ENCODE measurements around the gene ATP5PO.
"Not testable (repeated sequence)": the region's sequence is repeated elsewhere in the genome, so short reads cannot be mapped to it uniquely, and the experiment has no call there.

Gene ATP5PO

DNA sequence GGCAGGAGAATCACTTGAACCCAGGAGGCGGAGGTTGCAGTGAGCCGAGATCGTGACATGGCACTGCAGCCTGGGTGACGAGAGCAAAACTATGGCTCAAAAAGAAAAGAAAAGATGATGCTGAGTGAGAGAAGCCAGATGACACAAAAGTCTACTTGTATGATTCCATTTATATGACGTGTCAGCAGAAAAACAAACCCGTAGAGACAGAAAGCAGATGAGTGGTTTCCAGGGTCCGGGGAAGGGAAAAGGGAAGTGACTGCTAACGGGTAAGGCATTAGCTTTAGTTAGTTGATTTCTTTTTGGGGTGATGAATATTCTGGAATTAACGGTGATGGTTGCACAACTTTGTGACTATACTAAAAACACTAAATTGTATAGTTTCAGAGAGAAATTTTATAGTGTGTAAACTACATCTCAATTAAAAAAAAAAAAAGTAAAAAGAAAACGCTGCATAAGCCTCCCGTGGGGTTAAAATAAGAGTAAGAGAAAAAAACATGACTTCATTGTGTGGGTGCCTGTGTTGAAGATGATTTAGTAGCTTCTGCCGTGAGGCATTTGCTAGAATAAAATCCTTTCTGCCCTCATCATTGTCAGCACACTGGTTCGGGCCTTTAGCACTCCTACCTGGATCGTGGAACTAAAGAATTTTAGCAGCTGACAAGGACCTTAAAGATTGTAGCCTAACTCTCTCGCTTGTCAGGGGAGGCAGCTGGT lies 24.7 kb upstream of the ATP5PO start:
- no peak for DNase-seq

- DNase-seq, result no peak
Observed at GRCh38 chr21:33939226-33939625, 23.6 kb upstream of the ATP5PO start.

GRCh38 chr21:33938381-33938780 lies 22.8 kb upstream of the ATP5PO start:
- DNase-seq, result no peak

GRCh38 chr21:33937931-33938339 lies 22.3 kb upstream of the ATP5PO start:
- no peak for DNase-seq

DNA sequence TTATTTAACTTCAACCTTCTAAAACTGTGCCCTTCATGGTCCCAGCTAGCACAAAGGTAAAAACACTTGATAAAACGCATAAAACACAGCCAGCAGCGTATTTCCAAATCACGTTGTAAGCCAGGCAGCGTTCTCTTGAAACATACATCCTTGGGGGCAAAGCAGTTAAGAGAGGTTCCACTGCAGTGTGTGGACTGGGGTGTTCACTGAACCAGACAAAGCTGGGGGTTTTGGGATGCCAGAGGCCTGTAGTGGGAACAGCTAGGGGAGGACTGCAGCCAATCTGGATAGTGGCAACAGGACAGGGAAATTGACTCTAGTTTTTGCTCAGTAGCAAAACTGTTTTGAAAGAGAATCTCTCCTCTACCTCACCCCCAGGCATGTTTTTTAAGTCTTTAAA lies 21.5 kb upstream of the ATP5PO start:
- no peak for DNase-seq

DNA sequence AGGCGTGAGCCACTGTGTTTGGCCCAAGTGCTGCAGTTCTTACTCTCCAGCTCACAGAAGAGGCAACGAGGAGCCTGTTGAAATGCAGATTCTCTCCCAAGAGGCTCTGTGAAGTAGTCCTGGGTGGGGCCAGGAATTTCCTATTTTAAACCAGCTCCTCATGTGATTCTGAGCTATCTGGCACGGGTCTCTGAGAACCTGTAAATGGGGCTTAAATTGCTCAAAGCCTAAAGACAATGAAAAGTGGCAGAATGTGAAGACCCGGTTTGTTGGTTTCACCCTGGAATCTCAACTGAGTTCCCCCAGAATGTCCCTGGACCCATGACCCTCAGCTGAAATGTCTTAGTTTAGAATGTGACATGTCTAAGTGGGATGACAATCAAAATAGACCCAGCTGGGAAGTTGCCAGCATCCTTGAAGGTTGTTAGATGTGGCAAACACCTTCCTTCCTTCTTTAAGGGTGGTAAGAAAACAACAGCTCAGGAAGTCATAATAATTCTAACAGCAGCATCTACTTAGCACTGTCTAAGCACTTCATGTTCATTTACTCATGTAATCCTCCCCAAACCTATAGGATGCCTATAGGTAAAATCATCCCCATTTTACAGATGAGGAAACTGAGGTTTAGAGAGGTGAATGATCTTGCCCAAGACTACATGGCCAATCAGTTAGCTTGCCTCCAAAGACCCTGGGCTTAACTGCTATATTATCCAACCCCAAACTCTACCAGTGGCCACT lies 20.9 kb upstream of the ATP5PO start:
- DNase-seq, result no peak

- DNase-seq, result no peak
Observed at GRCh38 chr21:33932731-33933130, 17.1 kb upstream of the ATP5PO start.

DNA sequence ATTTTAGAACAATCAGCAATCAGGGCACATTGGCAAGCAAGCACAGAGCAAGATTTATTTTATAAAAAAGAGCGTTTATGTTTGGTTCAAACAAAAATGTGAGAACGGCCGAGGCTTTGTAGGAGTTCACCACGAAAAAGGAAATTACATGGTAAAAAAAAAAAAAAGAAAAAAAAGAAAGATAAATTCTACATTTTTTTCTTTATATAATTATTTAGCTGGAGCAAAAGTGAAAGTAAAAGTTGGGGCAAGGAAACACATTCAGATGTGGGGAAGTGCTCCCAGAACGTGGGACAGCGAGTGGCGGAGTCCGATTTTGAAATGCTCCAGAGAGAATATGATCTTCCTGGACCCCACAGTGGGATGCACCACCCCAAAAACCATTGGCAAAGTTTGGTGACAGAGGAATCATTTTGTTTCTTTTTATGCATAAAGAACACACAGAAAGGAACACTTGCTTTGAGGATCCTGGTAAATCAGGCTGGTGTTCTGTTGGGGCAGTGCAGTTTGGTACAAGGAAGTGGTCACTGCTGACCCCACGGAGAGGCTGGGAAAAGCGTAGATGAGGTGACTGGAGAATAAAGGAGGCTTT lies 16.3 kb upstream of the ATP5PO start:
- no peak for DNase-seq

GRCh38 chr21:33931052-33931798 lies 15.6 kb upstream of the ATP5PO start:
- peak; percentile 69 to 70 for DNase-seq

DNA sequence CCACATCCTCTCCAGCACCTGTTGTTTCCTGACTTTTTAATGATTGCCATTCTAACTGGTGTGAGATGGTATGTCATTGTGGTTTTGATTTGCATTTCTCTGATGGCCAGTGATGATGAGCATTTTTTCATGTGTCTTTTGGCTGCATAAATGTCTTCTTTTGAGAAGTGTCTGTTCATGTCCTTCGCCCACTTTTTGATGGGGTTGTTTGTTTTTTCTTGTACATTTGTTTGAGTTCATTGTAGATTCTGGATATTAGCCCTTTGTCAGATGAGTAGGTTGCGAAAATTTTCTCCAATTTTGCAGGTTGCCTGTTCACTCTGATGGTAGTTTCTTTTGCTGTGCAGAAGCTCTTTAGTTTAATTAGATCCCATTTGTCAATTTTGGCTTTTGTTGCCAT lies 10.6 kb upstream of the ATP5PO start:
- not testable (repeated sequence) for DNase-seq

DNA sequence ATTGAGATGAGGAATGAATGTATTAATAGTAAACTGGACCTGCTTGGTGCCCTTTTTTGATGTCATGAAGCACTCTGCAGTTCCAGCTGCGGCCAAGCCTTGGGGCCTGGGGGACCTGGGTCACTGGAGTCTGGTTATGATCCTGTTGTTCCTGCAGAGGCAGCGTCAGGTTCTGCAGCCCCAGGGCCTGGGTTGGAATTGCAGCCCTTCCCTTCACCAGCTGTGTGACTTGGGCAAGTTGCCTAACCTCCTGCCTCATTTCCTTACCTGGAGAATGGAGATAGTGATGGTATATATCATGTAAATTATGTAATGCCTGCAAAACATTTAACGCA lies 9.1 kb upstream of the ATP5PO start:
- DNase-seq, result no peak

- peak; percentile 90 to 96 for DNase-seq
Observed at GRCh38 chr21:33924079-33924765, 8.6 kb upstream of the ATP5PO start.

DNA sequence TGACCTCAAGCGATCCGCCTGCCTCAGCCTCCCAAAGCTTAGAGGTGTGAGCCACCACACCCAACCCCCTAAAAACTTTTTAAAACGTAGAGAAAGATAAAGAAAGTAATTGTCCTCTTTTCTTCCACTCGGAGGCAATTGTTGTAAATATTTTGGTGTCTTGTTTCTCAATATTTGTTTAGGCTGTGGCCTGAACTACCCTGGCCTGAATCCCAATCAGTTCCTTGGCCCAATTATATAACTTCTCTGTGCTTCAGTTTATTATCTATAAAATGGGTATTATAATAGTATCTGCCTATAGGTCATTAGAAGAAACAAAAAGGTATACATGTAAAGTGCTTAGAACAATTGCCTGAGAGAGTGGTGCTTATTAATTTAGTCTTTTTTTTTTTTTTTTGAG lies 1.8 kb upstream of the ATP5PO start:
- DNase-seq, result no peak

GRCh38 chr21:33916200-33916567 lies 580 bp upstream of the ATP5PO start:
- no peak for DNase-seq

DNA sequence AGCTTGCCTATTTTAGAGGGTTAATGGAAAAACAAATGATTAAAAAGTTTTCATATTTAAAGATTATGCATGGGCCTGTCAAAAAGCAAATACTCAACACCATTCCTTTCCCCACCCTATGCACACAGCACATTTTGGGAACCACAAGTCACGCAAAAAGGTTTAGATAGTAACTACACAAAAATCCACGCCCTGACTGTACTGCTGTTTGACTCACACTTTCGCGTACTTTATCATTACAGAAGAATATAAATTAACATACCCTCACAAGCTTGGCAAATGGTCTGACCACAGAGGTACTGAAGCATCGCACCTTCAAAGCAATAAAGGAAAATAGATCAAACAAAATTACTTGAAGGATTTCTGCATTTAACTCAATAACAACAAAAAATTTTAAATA lies 1.4 kb downstream of the ATP5PO start:
- no peak for DNase-seq

GRCh38 chr21:33909756-33910155 lies 5.8 kb downstream of the ATP5PO start:
- no peak for DNase-seq

- DNase-seq, result no peak
Observed at GRCh38 chr21:33908760-33909159, 6.8 kb downstream of the ATP5PO start.

DNA sequence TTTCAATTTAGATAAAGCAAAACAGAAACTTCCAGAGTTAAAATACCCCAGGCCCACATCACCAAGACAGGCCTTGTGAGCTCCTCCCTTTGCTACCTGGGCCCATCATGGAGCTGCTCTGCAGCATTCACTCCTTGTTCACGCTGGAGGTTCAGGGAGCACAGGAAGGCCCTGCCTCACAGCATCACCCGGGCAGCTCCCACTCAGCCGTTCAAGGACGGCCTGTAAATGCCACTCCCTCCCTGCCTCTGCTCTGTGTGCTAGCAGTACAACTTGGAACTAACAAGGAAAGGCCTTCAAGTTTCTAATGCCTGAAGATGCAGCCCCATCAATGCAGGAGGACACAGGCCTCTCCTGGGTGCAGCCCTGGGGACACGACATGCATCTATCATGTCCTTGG lies 11.6 kb downstream of the ATP5PO start:
- no peak for DNase-seq

DNA sequence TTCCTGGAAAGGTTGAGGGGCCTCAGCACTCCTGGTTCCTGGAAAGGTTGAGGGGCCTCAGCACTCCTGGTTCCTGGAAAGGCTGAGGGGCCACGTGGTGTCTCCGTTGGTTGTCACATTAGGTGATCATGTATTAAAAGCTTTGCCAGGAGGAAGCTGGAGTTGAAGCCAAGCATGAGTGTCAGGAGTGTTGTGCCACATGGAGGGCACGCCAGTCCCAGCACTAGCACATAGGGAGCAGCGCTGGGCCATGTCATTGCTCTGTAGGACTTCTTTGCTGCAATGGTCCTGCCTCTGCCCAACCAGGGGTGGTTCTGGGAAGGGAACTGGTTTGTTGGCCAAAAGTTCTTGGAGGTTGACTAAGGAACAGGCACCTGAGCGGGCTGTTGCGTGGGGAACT lies 13.3 kb downstream of the ATP5PO start:
- no peak for DNase-seq

GRCh38 chr21:33901412-33902288 lies 14.0 kb downstream of the ATP5PO start:
- DNase-seq, result no peak

GRCh38 chr21:33899199-33899598 lies 16.4 kb downstream of the ATP5PO start:
- DNase-seq, result no peak

GRCh38 chr21:33898586-33898985 lies 17.0 kb downstream of the ATP5PO start:
- no peak for DNase-seq
